Left forelimb (tissue), 1 donor: Measurements from ENCODE around the gene GPR146.
A peak's percentile ranks its signal among the peaks of the same experiment; 100 is the strongest.

Experiments
- DNase-seq: peaks from one replicate; pipeline ENCODE4 v3.0.0-alpha.2; 2018; ENCODE audit warnings: low spot score

GPR146 gene

GRCh38 chr7:1078519-1078918 is 34.2 kb downstream of the GPR146 start:
- no peak for DNase-seq

GRCh38 chr7:1078985-1079384 is 34.6 kb downstream of the GPR146 start:
- DNase-seq: no peak

GRCh38 chr7:1079546-1079945 is 35.2 kb downstream of the GPR146 start:
- no peak for DNase-seq

- DNase-seq: no peak
These were observed 36.0 kb downstream of the GPR146 start for GRCh38 chr7:1080252-1080920.

GRCh38 chr7:1080921-1081255 is 36.5 kb downstream of the GPR146 start:
- DNase-seq: no peak

- no peak for DNase-seq
These were observed 37.0 kb downstream of the GPR146 start for GRCh38 chr7:1081336-1081735.

GRCh38 chr7:1081931-1082401 is 37.6 kb downstream of the GPR146 start:
- DNase-seq: no peak

GRCh38 chr7:1083729-1084657 is 39.6 kb downstream of the GPR146 start:
- DNase-seq: no peak

GRCh38 chr7:1085266-1085665 is 40.9 kb downstream of the GPR146 start:
- DNase-seq: no peak

GRCh38 chr7:1085910-1086421 is 41.6 kb downstream of the GPR146 start:
- no peak for DNase-seq

GRCh38 chr7:1086588-1087464 is 42.5 kb downstream of the GPR146 start:
- DNase-seq: peak; percentile 81

- no peak for DNase-seq
These were observed 43.1 kb downstream of the GPR146 start for GRCh38 chr7:1087465-1087814.

GRCh38 chr7:1087952-1088920 is 43.9 kb downstream of the GPR146 start, which contains the start of gene GPER1:
Gene GPER1, plus strand, starts transcription at chr7:1088113. Its CDS starts 3,616 bp downstream, at chr7:1091729.
- DNase-seq: peak; percentile 83

- DNase-seq: no peak
These were observed 45.9 kb downstream of the GPR146 start for GRCh38 chr7:1090236-1090635.

GRCh38 chr7:1090686-1091643 is 46.6 kb downstream of the GPR146 start:
- no peak for DNase-seq

GRCh38 chr7:1091644-1092027 is 47.3 kb downstream of the GPR146 start:
- DNase-seq: no peak

- no peak for DNase-seq
These were observed 47.9 kb downstream of the GPR146 start for GRCh38 chr7:1092161-1092632.

- DNase-seq: no peak
These were observed 48.6 kb downstream of the GPR146 start for GRCh38 chr7:1092806-1093501.

- DNase-seq: no peak
These were observed 49.1 kb downstream of the GPR146 start for GRCh38 chr7:1093502-1093843.
